HepG2 (cell line): ENCODE measurements around the gene PHACTR1. TPM values are rescaled to one million over a fixed set of nuclear protein-coding genes. Genes with fewer than 3 reads are reported as not detected.
A peak's percentile ranks its signal among the peaks of the same experiment; 100 is the strongest.

ENCODE experiments used
- ATAC-seq: fragments of 200-7000 bp; cut with Tn5 transposase; 3 replicates; pipeline ENCODE4 v1.9.1; 2020; ENCODE audit warnings: mild to moderate bottlenecking, moderate library complexity
- BruUV-seq: library from RNA; stranded (reverse); fragments of 400-500 nt; replicated peaks from 2 replicates; lab custom pipeline; 2021; lab: Mats Ljungman, UMichigan
- CTCF ChIA-PET: fragments of 300-600 bp; formaldehyde crosslinking; extraction: SDS; loops from one replicate; lab custom pipeline; 2021; ENCODE audit warnings: low total read pairs, inconsistent platforms, low intra/inter-chr PET ratio; lab: Yijun Ruan, JAX
- POLR2A ChIA-PET: fragments of 350-600 bp; sonication (Branson Sonifier 250); formaldehyde crosslinking; loops from one replicate; lab custom pipeline; 2020; ENCODE audit warnings: antibody characterized with exemption, inconsistent platforms; lab: Yijun Ruan, JAX
- DNase-seq: peaks from one replicate; pipeline ENCODE4 v3.0.0-alpha.2; 2015; ENCODE audit warnings: low spot score
- FAIRE-seq: peaks from 3 replicates; lab custom pipeline; 2011; peaks lifted over from hg19 to GRCh38; lab: Jason Lieb, UNC
- H2AFZ ChIP-seq: one replicate; pipeline ENCODE4 v1.6.1; 2011; ENCODE audit warnings: low read length, inconsistent platforms
- H3K27ac ChIP-seq: fragments of 300-600 bp; 3 replicates; pipeline ENCODE4 v1.8.0; 2011; ENCODE audit warnings: mixed run types, mild to moderate bottlenecking, mixed read lengths, low read length, inconsistent platforms; ENCODE audit not compliant: insufficient read depth; ENCODE audit errors: extremely low read length
- H3K27me3 ChIP-seq, 2 experiments: fragments of 200-600 bp in 1 of 2; 2 replicates in 1 of 2; 3 replicates in 1 of 2; pipeline versions ENCODE4 v1.6.0 to v1.8.0; 2011; ENCODE audit warnings: low read length in 2 of 2, mild to moderate bottlenecking in 2 of 2, moderate library complexity in 2 of 2, inconsistent platforms in 1 of 2; ENCODE audit not compliant: insufficient read depth in 2 of 2, control insufficient read depth in 1 of 2
- H3K36me3 ChIP-seq, 2 experiments: fragments of 200-600 bp in 1 of 2; replicated peaks in 1 of 2; 2 replicates in 1 of 2; 3 replicates in 1 of 2; pipeline versions ENCODE4 v1.5.1 to v1.8.0; 2011; ENCODE audit warnings: low read length in 2 of 2, inconsistent platforms in 1 of 2; ENCODE audit not compliant: insufficient read depth in 2 of 2, control insufficient read depth in 1 of 2
- H3K4me1 ChIP-seq: 2 replicates; pipeline ENCODE4 v1.5.1; 2012; ENCODE audit warnings: low read length, inconsistent platforms; ENCODE audit not compliant: insufficient read depth
- H3K4me2 ChIP-seq: 2 replicates; pipeline ENCODE4 v1.6.0; 2011; ENCODE audit warnings: low read depth, low read length, inconsistent platforms
- H3K4me3 ChIP-seq, 3 experiments: fragments of 200-600 bp in 1 of 3; sonication (generic), shearing (Covaris generic) in 1 of 3; replicated peaks in 1 of 3; 2 replicates each; pipeline ENCODE4 v1.5.1; 2011 to 2016; ENCODE audit warnings: low read length in 3 of 3, inconsistent platforms in 2 of 3, low read depth in 2 of 3, mild to moderate bottlenecking in 2 of 3, control low read depth in 1 of 3, mixed read lengths in 1 of 3; ENCODE audit not compliant: insufficient read depth in 1 of 3
- H3K79me2 ChIP-seq: one replicate; pipeline ENCODE4 v1.6.1; 2011; ENCODE audit warnings: low read length, inconsistent platforms; ENCODE audit not compliant: insufficient read depth
- H3K9ac ChIP-seq: 2 replicates; pipeline ENCODE4 v1.6.0; 2011; ENCODE audit warnings: mild to moderate bottlenecking, low read depth, low read length, inconsistent platforms; ENCODE audit not compliant: insufficient read depth
- H3K9me3 ChIP-seq: 2 replicates; pipeline ENCODE4 v1.5.1; 2012; ENCODE audit warnings: mild to moderate bottlenecking, low read length
- H4K20me1 ChIP-seq: 2 replicates; pipeline ENCODE4 v1.6.0; 2011; ENCODE audit warnings: inconsistent platforms, mild to moderate bottlenecking, low read length, moderate library complexity; ENCODE audit not compliant: insufficient read depth
- BCL6 ChIP-seq: IDR thresholded peaks from 2 replicates; pipeline ENCODE4 v1.6.1; 2016; ENCODE audit warnings: missing genetic modification reagents, missing compliant biosample characterization
- CTCF ChIP-seq: sonication (generic); formaldehyde crosslinking; IDR thresholded peaks from 2 replicates; pipeline ENCODE4 v1.5.0; 2020; ENCODE audit warnings: mild to moderate bottlenecking, missing genetic modification reagents, moderate library complexity
- HNF4A ChIP-seq: sonication (generic); formaldehyde crosslinking; IDR thresholded peaks from 2 replicates; pipeline ENCODE4 v1.4.0; 2020; ENCODE audit warnings: missing genetic modification reagents
- LCORL ChIP-seq, 2 experiments: fragments of 450-650 bp in 1 of 2; sonication (generic) in 1 of 2; formaldehyde crosslinking in 1 of 2; IDR thresholded peaks; 2 replicates each; pipeline versions ENCODE4 v1.5.0 to v1.6.1; 2017 to 2020; ENCODE audit warnings: antibody characterized with exemption in 1 of 2, missing genetic modification reagents in 1 of 2
- RBAK ChIP-seq: sonication (generic); formaldehyde crosslinking; IDR thresholded peaks from 2 replicates; pipeline ENCODE4 v1.5.1; 2020; ENCODE audit warnings: mild to moderate bottlenecking, missing genetic modification reagents
- SALL1 ChIP-seq: sonication (generic); formaldehyde crosslinking; IDR thresholded peaks from 2 replicates; pipeline ENCODE4 v1.8.0; 2022; ENCODE audit warnings: mild to moderate bottlenecking, missing genetic modification reagents
- SMC3 ChIP-seq: IDR thresholded peaks from 2 replicates; pipeline ENCODE4 v1.6.1; 2011; ENCODE audit warnings: low read length, improper control_type of control experiment
- TEAD3 ChIP-seq: optimal IDR thresholded peaks from 2 replicates; pipeline ENCODE3; 2016; ENCODE audit warnings: borderline replicate concordance
- ZFP82 ChIP-seq: sonication (generic); formaldehyde crosslinking; IDR thresholded peaks from 2 replicates; pipeline ENCODE4 v1.5.1; 2020; ENCODE audit warnings: mild to moderate bottlenecking, missing genetic modification reagents, borderline replicate concordance
- ZNF432 ChIP-seq: sonication (generic); formaldehyde crosslinking; IDR thresholded peaks from 2 replicates; pipeline ENCODE4 v1.5.0; 2020; ENCODE audit warnings: missing genetic modification reagents, mild to moderate bottlenecking, borderline replicate concordance
- ZSCAN25 ChIP-seq: sonication (generic); formaldehyde crosslinking; IDR thresholded peaks from 2 replicates; pipeline ENCODE4 v1.8.0; 2022; ENCODE audit warnings: mild to moderate bottlenecking, missing genetic modification reagents
- WGBS: methylation state at CpG from one replicate; pipeline ENCODE4 v1.1.6; 2017; ENCODE audit warnings: low lambda C conversion rate; 5-methylcytosine and 5-hydroxymethylcytosine counted together
- in situ Hi-C: cut with HindIII; loops from 2 replicates; pipeline ENCODE4 v1.10.0; 2017; ENCODE audit warnings: low pct_unique_long_range_greater_than_20kb; ENCODE audit not compliant: extremely low pct_ligation_motif_present
- intact Hi-C: fragments of 100-400 bp; cut with micrococcal nuclease; formaldehyde crosslinking; loops from one replicate; pipeline ENCODE4 v1.10.0; 2022; ENCODE audit not compliant: unreplicated experiment
- polyA plus RNA-seq, 8 experiments: library from polyadenylated mRNA; depleted of rRNA in 3 of 8; stranded (reverse) in 7 of 8; unstranded in 1 of 8; fragments of >200 nt; fragmentation: Illumina TruSeq in 4 of 8; extraction: Trizol in 4 of 8; gene quantifications; 2 replicates each; pipeline versions ENCODE4 v1.2.1 to v1.2.3, GENCODE V29; 2011 to 2016; ENCODE audit warnings: low read depth in 4 of 8, missing spikeins in 1 of 8, mixed read lengths in 1 of 8; ENCODE audit not compliant: insufficient read depth in 1 of 8
- total RNA-seq, 5 experiments: library from RNA; depleted of rRNA; stranded (reverse); fragments of >200 nt; fragmentation: Illumina TruSeq; extraction: Trizol; gene quantifications; 2 replicates each; pipeline ENCODE4 v1.2.3, GENCODE V29; 2016; ENCODE audit warnings: low read depth in 1 of 5

PHACTR1 gene
- total and polyA plus RNA-seq, 2 of the 13 experiments (the other 11 are each of a cell fraction or from before 2014, with no cell fraction given): 0.09 TPM; not detected in 1

- FAIRE-seq (peak; percentile 39), ATAC-seq (peak; percentile 85), DNase-seq (peak; percentile 34)
- no peaks in the 10 kb centered on the region for H4K20me1 ChIP-seq
- H3K9me3 ChIP-seq: no peaks in the 10 kb centered on the region
- H3K9ac ChIP-seq: no peak overlapping the region
- no peak overlapping the region for H3K4me2 ChIP-seq
- WGBS: 57% methylated on average over 9 of the region's 9 CpGs
- CTCF ChIA-PET: no interaction called here
- H3K36me3 ChIP-seq: peaks cover 25 to 37% of the 10 kb centered on the region in 2 experiments
- POLR2A ChIA-PET: interaction anchor here (0.7 to 1.0 kb wide), 2 partner anchors 27 kb away, joined by 3 to 4 read pairs; partner anchors contain the start of gene TBC1D7
- in situ Hi-C loops (no loop called here), intact Hi-C loops (no loop called here)
- no TSS peak for BruUV-seq
- no peak overlapping the region for H2AFZ ChIP-seq
- TF ChIP-seq ZFP82 (CRISPR knock-in tag): 0 out of 2 replicates have a peak, but pooled peaks have one; percentile 40
- no peak for TF ChIP-seq LCORL (IDR thresholded peaks at IDR 0.05)
- peak; percentile 28; the same call in 1 of the 2 replicates for TF ChIP-seq LCORL (CRISPR knock-in tag; IDR thresholded peaks at IDR 0.05)
- peak; percentile 3; the same call in 1 of the 2 replicates for TF ChIP-seq SMC3
- TF ChIP-seq ZSCAN25 (CRISPR knock-in tag): 0 out of 2 replicates have a peak, but pooled peaks have one; percentile 34
- TF ChIP-seq ZNF432: no peak
- TF ChIP-seq BCL6 (CRISPR knock-in tag): no peak
- peak; percentile 71 for TF ChIP-seq HNF4A (CRISPR knock-in tag)
- TF ChIP-seq RBAK: no peak
- TF ChIP-seq SALL1 (CRISPR knock-in tag): peak; percentile 37; the same call in 1 of the 2 replicates
- peak; percentile 28; the same call in 1 of the 2 replicates for TF ChIP-seq CTCF (CRISPR knock-in tag)
- TF ChIP-seq TEAD3 (CRISPR knock-in tag): peak; percentile 95
- no peaks in the 10 kb centered on the region for H3K79me2 ChIP-seq
- H3K27ac ChIP-seq: peak overlapping the region; percentile 36
- peaks cover 45% of the 10 kb centered on the region for H3K4me1 ChIP-seq
- H3K27me3 ChIP-seq: no peaks in the 10 kb centered on the region
- no peak overlapping the region for H3K4me3 ChIP-seq
Observed at GRCh38 chr6:13300643-13301590, 584.4 kb downstream of the PHACTR1 start.
